K562 (cell line): ENCODE measurements around the gene VENTX.

Experiments used
- ARNT ChIP-seq, 2 experiments: fragments of 450-650 bp; IDR thresholded peaks; 2 replicates each; pipeline ENCODE4 v1.6.1; 2016; ENCODE audit warnings: mild to moderate bottlenecking in 1 of 2
- CREM ChIP-seq: IDR thresholded peaks from 2 replicates; pipeline ENCODE4 v1.6.1; 2014; ENCODE audit warnings: antibody characterized with exemption, low read depth
- FOXM1 ChIP-seq, 2 experiments: fragments of 450-650 bp in 1 of 2; sonication (generic) in 1 of 2; formaldehyde crosslinking in 1 of 2; IDR thresholded peaks; 2 replicates each; pipeline versions ENCODE4 v1.6.1 to v1.9.0; 2017 to 2022; ENCODE audit warnings: low read depth in 2 of 2, mild to moderate bottlenecking in 2 of 2, missing genetic modification reagents in 1 of 2, moderate library complexity in 1 of 2
- KDM4B ChIP-seq, 2 experiments: fragments of 450-650 bp in 1 of 2; sonication (generic) in 1 of 2; IDR thresholded peaks; 2 replicates each; pipeline ENCODE4 v1.6.1; 2016 to 2017; ENCODE audit warnings: borderline replicate concordance in 2 of 2, antibody characterized with exemption in 1 of 2, low read depth in 1 of 2, mild to moderate bottlenecking in 1 of 2
- KLF6 ChIP-seq: fragments of 250-450 bp; sonication (Bioruptor Pico); IDR thresholded peaks from 2 replicates; pipeline ENCODE4 v1.4.0; 2020; ENCODE audit warnings: mild to moderate bottlenecking, moderate library complexity, borderline replicate concordance
- TF ChIP-seq, protein P1 (sequence below): sonication (generic); formaldehyde crosslinking; IDR thresholded peaks from 2 replicates; pipeline ENCODE4 v1.5.0; 2020; ENCODE audit warnings: missing genetic modification reagents
- TF ChIP-seq, protein P2 (sequence below): fragments of 450-650 bp; IDR thresholded peaks from 2 replicates; pipeline ENCODE4 v1.6.1; 2017; ENCODE audit warnings: antibody characterized with exemption
- TF ChIP-seq, protein P3 (sequence below): fragments of 450-650 bp; IDR thresholded peaks from 2 replicates; pipeline ENCODE4 v1.7.0; 2016; ENCODE audit warnings: borderline replicate concordance

DNA sequence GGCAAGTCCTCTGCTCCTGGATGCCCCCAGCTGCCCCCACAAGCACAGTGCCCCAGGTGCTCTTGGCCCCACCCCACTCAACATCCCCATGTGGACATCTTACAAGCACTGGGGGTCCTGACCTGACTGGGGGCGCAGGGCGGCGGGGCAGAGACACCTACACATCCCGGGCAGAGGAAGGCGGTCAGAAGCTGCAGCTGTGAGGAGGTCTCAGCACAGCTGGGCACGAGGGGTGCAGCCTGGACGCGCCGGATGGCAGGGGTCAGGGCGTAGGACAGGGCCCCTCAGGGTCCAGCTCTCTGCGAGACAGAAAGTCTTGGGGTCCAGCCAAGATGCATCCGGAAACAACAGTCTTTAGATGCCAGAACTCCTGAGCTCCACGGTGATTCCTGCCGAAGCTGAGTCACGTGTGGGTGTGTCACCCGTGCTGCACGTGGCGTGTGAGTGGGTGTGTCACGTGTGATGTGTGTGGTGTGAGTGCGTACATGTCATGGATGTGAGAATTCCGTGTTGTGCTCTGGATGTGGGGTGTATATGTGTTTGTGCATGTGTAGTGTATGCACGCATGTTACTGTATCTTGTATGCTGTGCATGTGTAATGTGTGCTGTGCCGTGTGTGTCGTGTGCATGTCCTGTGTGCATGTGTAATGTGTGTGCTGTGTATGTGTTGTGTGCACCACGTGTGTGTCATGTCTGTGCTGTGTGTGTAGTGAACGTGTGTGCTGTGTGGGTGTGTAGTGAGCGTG, 5.1 kb downstream of the VENTX start:
- TF ChIP-seq FOXM1 (IDR thresholded peaks at IDR 0.05; ENCODE audit: low read depth) (no peak), FOXM1 (CRISPR knock-in tag; IDR thresholded peaks at IDR 0.05; ENCODE audit: low read depth) (no peak), ARNT (IDR thresholded peaks at IDR 0.05) (no peak), KDM4B (IDR thresholded peaks at IDR 0.05; ENCODE audit: borderline replicate concordance in 2 of 2, low read depth in 1 of 2) (no peak), CREM (peak; percentile 29; the same call in 1 of the 2 replicates), KLF6 (CRISPR knock-in tag) (no peak)
- TF ChIP-seq, protein P1, sequence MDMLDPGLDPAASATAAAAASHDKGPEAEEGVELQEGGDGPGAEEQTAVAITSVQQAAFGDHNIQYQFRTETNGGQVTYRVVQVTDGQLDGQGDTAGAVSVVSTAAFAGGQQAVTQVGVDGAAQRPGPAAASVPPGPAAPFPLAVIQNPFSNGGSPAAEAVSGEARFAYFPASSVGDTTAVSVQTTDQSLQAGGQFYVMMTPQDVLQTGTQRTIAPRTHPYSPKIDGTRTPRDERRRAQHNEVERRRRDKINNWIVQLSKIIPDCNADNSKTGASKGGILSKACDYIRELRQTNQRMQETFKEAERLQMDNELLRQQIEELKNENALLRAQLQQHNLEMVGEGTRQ (CRISPR knock-in tag) = peak; percentile 77
- TF ChIP-seq, protein P2, sequence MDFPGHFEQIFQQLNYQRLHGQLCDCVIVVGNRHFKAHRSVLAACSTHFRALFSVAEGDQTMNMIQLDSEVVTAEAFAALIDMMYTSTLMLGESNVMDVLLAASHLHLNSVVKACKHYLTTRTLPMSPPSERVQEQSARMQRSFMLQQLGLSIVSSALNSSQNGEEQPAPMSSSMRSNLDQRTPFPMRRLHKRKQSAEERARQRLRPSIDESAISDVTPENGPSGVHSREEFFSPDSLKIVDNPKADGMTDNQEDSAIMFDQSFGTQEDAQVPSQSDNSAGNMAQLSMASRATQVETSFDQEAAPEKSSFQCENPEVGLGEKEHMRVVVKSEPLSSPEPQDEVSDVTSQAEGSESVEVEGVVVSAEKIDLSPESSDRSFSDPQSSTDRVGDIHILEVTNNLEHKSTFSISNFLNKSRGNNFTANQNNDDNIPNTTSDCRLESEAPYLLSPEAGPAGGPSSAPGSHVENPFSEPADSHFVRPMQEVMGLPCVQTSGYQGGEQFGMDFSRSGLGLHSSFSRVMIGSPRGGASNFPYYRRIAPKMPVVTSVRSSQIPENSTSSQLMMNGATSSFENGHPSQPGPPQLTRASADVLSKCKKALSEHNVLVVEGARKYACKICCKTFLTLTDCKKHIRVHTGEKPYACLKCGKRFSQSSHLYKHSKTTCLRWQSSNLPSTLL = no peak
- TF ChIP-seq, protein P3, sequence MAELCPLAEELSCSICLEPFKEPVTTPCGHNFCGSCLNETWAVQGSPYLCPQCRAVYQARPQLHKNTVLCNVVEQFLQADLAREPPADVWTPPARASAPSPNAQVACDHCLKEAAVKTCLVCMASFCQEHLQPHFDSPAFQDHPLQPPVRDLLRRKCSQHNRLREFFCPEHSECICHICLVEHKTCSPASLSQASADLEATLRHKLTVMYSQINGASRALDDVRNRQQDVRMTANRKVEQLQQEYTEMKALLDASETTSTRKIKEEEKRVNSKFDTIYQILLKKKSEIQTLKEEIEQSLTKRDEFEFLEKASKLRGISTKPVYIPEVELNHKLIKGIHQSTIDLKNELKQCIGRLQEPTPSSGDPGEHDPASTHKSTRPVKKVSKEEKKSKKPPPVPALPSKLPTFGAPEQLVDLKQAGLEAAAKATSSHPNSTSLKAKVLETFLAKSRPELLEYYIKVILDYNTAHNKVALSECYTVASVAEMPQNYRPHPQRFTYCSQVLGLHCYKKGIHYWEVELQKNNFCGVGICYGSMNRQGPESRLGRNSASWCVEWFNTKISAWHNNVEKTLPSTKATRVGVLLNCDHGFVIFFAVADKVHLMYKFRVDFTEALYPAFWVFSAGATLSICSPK = no peak
